K562 (cell line): ENCODE results near the gene BNC2.

Experiments
- TBL1XR1 ChIP-seq, 2 experiments: IDR thresholded peaks; 2 replicates each; pipeline ENCODE4 v1.6.1; 2012; ENCODE audit warnings: improper control_type of control experiment in 2 of 2, low read length in 2 of 2, mild to moderate bottlenecking in 1 of 2
- ZBTB7A ChIP-seq: IDR thresholded peaks from 2 replicates; pipeline ENCODE4 v1.6.1; 2011; ENCODE audit warnings: low read depth, mild to moderate bottlenecking, low read length, moderate library complexity, borderline replicate concordance; ENCODE audit not compliant: control insufficient read depth
- ZNF408 ChIP-seq: fragments of 250-450 bp; sonication (Bioruptor Pico); IDR thresholded peaks from 2 replicates; pipeline ENCODE4 v1.4.0; 2020; ENCODE audit warnings: low read depth, mild to moderate bottlenecking, moderate library complexity
- TF ChIP-seq, protein P1 (sequence below), 2 experiments: fragments of 450-650 bp; IDR thresholded peaks; 2 replicates each; pipeline ENCODE4 v1.6.1; 2016
- TF ChIP-seq, protein P2 (sequence below), 3 experiments: IDR thresholded peaks in 2 of 3; conservative IDR thresholded peaks in 1 of 3; 2 replicates each; pipeline ENCODE4 v1.5.1; 2011 to 2012; ENCODE audit warnings: low read length in 3 of 3, mild to moderate bottlenecking in 3 of 3, control low read depth in 2 of 3, improper control_type of control experiment in 1 of 3, inconsistent platforms in 1 of 3, low read depth in 1 of 3, mixed read lengths in 1 of 3, moderate library complexity in 1 of 3; ENCODE audit not compliant: insufficient read depth in 2 of 3

DNA sequence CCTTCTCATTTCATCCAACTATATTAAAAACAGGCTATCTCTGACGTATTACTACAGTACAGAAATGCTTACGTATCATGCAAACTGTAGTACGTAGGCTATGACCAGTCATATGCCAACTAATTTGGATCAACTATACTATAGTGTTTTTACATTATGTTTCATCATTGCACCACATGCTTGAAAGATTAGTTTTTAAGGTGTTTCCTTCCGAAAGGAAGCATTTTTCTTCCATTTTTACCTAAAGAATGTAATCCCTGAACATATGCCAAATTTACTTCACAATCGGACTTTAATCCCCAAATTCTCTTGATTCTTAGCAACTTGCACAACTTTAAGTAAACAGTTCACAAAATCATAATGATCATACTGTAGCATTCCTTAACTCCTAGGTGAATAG lies 153.9 kb downstream of the BNC2 start:
- TF ChIP-seq, protein P1, sequence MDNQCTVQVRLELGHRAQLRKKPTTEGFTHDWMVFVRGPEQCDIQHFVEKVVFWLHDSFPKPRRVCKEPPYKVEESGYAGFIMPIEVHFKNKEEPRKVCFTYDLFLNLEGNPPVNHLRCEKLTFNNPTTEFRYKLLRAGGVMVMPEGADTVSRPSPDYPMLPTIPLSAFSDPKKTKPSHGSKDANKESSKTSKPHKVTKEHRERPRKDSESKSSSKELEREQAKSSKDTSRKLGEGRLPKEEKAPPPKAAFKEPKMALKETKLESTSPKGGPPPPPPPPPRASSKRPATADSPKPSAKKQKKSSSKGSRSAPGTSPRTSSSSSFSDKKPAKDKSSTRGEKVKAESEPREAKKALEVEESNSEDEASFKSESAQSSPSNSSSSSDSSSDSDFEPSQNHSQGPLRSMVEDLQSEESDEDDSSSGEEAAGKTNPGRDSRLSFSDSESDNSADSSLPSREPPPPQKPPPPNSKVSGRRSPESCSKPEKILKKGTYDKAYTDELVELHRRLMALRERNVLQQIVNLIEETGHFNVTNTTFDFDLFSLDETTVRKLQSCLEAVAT (IDR thresholded peaks at IDR 0.05), result no peak
- TF ChIP-seq ZNF408 (CRISPR knock-in tag) (no peak), ZBTB7A (no peak), TBL1XR1 (IDR thresholded peaks at IDR 0.05; ENCODE audit: low read length in 2 of 2) (no peak)
- TF ChIP-seq, protein P2, sequence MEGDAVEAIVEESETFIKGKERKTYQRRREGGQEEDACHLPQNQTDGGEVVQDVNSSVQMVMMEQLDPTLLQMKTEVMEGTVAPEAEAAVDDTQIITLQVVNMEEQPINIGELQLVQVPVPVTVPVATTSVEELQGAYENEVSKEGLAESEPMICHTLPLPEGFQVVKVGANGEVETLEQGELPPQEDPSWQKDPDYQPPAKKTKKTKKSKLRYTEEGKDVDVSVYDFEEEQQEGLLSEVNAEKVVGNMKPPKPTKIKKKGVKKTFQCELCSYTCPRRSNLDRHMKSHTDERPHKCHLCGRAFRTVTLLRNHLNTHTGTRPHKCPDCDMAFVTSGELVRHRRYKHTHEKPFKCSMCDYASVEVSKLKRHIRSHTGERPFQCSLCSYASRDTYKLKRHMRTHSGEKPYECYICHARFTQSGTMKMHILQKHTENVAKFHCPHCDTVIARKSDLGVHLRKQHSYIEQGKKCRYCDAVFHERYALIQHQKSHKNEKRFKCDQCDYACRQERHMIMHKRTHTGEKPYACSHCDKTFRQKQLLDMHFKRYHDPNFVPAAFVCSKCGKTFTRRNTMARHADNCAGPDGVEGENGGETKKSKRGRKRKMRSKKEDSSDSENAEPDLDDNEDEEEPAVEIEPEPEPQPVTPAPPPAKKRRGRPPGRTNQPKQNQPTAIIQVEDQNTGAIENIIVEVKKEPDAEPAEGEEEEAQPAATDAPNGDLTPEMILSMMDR (IDR thresholded peaks at IDR 0.05 in 2 of 3, conservative IDR thresholded peaks at IDR 0.05 in 1 of 3; ENCODE audit: insufficient read depth in 2 of 3, low read depth in 1 of 3, low read length in 3 of 3), result no peak
